ENCODE data around the gene RNF207.

DNA sequence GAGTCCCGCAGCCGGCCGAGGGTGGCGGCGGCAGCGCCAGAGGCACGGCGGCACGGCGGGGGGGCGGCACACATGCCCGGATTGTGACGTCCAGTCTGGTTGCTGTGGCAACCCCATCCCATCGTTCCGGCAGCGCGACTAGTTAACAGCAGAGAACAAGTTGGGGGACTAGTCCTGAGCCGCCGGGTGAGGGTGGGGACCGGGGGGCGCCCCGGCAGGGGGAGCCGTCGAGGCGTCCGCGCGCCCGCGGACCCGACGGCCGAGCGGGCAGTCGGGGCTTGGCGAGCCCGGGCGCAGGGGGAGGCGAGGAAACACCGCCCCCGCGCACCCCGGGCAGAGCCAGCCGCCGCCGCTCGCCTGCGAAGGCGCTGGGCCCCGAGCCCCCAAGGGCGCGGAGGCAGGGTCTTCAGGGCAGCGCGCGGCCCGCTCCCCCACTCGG, 25.6 kb upstream of the RNF207 start, which contains the start of gene CHD5:
- TF ChIP-seq POLR2A (IDR thresholded peaks at IDR 0.05; ENCODE audit: low read length) (no peak), GATA1 (IDR thresholded peaks at IDR 0.05; ENCODE audit: low read depth, low read length) (no peak)
